Naive thymus-derived CD8-positive, alpha-beta T cell (primary cell): ENCODE data around the gene PLEKHO2. TPM values are rescaled to one million over a fixed set of nuclear protein-coding genes. Genes with fewer than 3 reads are reported as not detected.
"Not testable (repeated sequence)": the region's sequence is repeated elsewhere in the genome, so short reads cannot be mapped to it uniquely, and the experiment has no call there.

ENCODE experiments used
- ATAC-seq, 2 donors: fragments of 150-1000 bp; cut with Tn5 transposase in 1 of 2; sonication (Bioruptor Pico), chemical (Tn5 transposase) in 1 of 2; 1 replicate in 1 of 2; 2 replicates in 1 of 2; pipeline ENCODE4 v1.10.0; 2021; ENCODE audit warnings: mild to moderate bottlenecking in 2 of 2, moderate library complexity in 2 of 2
- POLR2A ChIA-PET: fragments of 350-600 bp; sonication (Branson Sonifier 250); formaldehyde crosslinking; loops from one replicate; lab custom pipeline; 2021; ENCODE audit warnings: antibody characterized with exemption; lab: Charles Lee
- DNase-seq, 10 donors: peaks; one replicate each; pipeline versions ENCODE4 v3.0.0 to v3.0.0-alpha.2; 2020 to 2022
- H3K27ac Mint-ChIP-seq, 10 donors: one replicate each; pipeline ENCODE4 v1.8.0; 2020 to 2022; ENCODE audit warnings: mild to moderate bottlenecking in 10 of 10, mixed read lengths in 10 of 10, moderate library complexity in 4 of 10, inconsistent platforms in 1 of 10
- H3K27me3 Mint-ChIP-seq, 5 donors: one replicate each; pipeline ENCODE4 v1.8.0; 2021 to 2022; ENCODE audit warnings: mixed read lengths in 5 of 5
- H3K36me3 Mint-ChIP-seq, 3 donors: one replicate each; pipeline ENCODE4 v1.8.0; 2020 to 2022; ENCODE audit warnings: mixed read lengths in 3 of 3, mild to moderate bottlenecking in 2 of 3, inconsistent platforms in 1 of 3
- H3K4me1 Mint-ChIP-seq, 4 donors: one replicate each; pipeline ENCODE4 v1.8.0; 2021 to 2022; ENCODE audit warnings: mixed read lengths in 4 of 4
- H3K4me3 Mint-ChIP-seq, 10 donors: one replicate each; pipeline ENCODE4 v1.8.0; 2020 to 2022; ENCODE audit warnings: mild to moderate bottlenecking in 10 of 10, mixed read lengths in 10 of 10, moderate library complexity in 6 of 10, inconsistent platforms in 1 of 10
- H3K9me3 Mint-ChIP-seq, 9 donors: one replicate each; pipeline ENCODE4 v1.8.0; 2020 to 2022; ENCODE audit warnings: mixed read lengths in 9 of 9, mild to moderate bottlenecking in 3 of 9, inconsistent platforms in 1 of 9, moderate library complexity in 1 of 9
- polyA plus RNA-seq, 3 donors: library from polyadenylated mRNA; unstranded; fragments of 300-500 nt; fragmentation: Illumina TruSeq; gene quantifications; one replicate each; pipeline ENCODE4 v1.2.3, GENCODE V29; 2021
- total RNA-seq, 8 experiments: library from RNA in 2 of 8; stranded (reverse) in 2 of 8; gene quantifications; one replicate each; pipeline ENCODE4 v1.2.3 and lab custom pipeline; 2021 to 2026

PLEKHO2 gene
- total RNA-seq (1 to 10 TPM; 8.6 TPM), polyA plus RNA-seq (10 to 100 TPM in 2 of 3 donors, 1 to 10 TPM in 1; 8.9 to 19.3 (median 12.0) TPM), total RNA-seq (lab: John Stamatoyannopoulos, UW) (10.7 to 27.8 (median 15.1) reads per million in 6 experiments)

DNA sequence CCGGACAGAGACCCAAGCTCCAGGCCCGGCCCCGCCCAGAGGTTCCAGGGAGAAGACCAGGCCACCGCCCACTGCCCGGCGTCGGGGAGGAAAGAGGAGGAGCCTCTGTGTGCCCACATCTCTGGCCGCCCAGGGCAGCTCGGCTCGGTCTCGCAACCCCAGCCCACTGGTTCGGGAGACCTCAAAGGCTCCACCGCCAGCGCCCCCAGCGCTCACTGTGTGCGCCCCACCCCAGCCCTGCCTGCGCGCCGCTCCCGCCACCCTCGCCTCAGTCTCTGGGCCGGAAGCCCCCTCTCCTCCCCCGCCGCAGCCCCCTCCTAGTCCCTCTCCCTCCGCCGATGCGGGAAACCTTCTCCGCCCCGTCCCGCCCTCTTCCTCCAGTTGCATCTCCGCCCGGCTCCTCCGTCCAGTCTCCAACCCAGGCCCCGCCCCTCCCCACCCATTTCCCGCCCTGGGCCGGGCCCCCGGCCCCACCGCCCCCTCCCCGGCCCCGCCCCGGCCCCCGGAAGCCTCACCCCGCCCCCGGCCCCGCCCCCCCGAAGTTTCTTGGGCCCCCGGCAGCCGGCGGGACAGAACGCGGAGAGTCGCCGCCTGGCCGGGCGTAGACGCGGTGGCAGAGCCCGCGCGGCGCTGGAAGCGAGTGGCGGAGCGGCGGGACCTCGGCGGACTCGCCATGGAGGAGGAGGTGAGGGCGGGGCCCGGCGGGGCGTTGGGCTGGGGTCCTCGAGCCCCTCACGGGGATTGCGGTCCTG lies at the start of gene PLEKHO2:
Gene PLEKHO2, plus strand, starts transcription at position 572 of the 752 bp plus-strand sequence. Its CDS starts 102 bp downstream, at position 674.
- H3K9me3 Mint-ChIP-seq, result no peaks in the 10 kb centered on the region
- ATAC-seq (peak; percentile 76 to 78), DNase-seq (peak; percentile 77 to 96 (median 82))
- no peaks in the 10 kb centered on the region for H3K36me3 Mint-ChIP-seq
- peak within 1 kb of the TSS; percentile 81 to 99 (median 93) for H3K4me3 Mint-ChIP-seq
- POLR2A ChIA-PET, result interaction anchor here (0.7 to 2.8 kb wide), 8 partner anchors 9 to 836 kb away, joined by 3 to 50 read pairs (median 4); partner anchors contain the start of gene PIF1
- H3K27ac Mint-ChIP-seq, result peak within 1 kb of the TSS; percentile 82 to 96 (median 93)
- H3K4me1 Mint-ChIP-seq, result peaks cover 52 to 87% (median 83%) of the 10 kb centered on the region in 4 donors
- no peaks in the 10 kb centered on the region for H3K27me3 Mint-ChIP-seq

DNA sequence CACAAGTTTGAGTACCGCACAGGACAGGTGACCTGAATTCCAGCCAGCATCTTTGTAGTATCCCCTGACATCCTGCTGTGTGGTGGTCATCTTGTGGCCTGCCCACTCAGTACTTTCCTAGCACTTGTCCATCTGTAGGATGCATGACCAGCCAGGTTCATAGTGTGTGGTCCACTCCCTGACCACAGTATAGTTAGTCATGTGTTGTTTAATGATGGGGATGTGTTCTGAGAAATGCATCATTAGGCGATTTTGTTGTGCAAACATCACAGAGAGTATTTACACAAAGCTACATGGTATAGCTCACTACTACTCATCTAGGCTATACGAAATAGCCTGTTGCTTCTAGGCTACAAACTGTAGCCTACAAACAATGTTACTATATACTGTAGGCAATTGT lies 49.4 kb upstream of the PLEKHO2 start:
- POLR2A ChIA-PET, result no interaction called here
- no peaks in the 10 kb centered on the region for H3K9me3 Mint-ChIP-seq
- DNase-seq (no peak), ATAC-seq (no peak)
- no peak overlapping the region for H3K27ac Mint-ChIP-seq
- no peak overlapping the region for H3K4me3 Mint-ChIP-seq
- H3K36me3 Mint-ChIP-seq, result no peaks in the 10 kb centered on the region
- no peaks in the 10 kb centered on the region for H3K4me1 Mint-ChIP-seq
- H3K27me3 Mint-ChIP-seq, result no peaks in the 10 kb centered on the region

DNA sequence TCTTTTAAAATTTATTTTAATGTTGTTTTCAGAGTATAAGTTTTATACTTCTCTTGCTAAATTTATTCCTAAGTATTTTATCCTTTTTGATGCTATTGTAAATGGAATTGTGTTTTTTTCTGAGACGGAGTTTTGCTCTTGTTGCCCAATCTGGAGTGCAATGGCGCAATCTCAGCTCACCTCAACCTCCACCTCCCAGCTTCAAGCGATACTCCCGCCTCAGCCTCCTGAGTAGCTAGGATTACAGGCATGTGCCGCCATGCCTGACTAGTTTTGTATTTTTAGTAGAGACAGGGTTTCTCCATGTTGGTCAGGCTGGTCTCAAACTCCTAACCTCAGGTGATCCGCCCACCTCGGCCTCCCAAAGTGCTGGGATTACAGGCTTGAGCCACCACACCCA lies 46.4 kb upstream of the PLEKHO2 start:
- H3K9me3 Mint-ChIP-seq, H3K36me3 Mint-ChIP-seq, POLR2A ChIA-PET, H3K4me1 Mint-ChIP-seq, H3K4me3 Mint-ChIP-seq, DNase-seq, H3K27me3 Mint-ChIP-seq, H3K27ac Mint-ChIP-seq, ATAC-seq: not testable (repeated sequence)

- DNase-seq, H3K36me3 Mint-ChIP-seq, H3K27me3 Mint-ChIP-seq, H3K4me1 Mint-ChIP-seq, H3K27ac Mint-ChIP-seq, ATAC-seq, H3K9me3 Mint-ChIP-seq, H3K4me3 Mint-ChIP-seq: not testable (repeated sequence)
- POLR2A ChIA-PET, result interaction anchor here (0.6 kb wide), 1 partner anchor 876 kb away, joined by 4 read pairs; no protein-coding TSS in a partner anchor
Observed at GRCh38 chr15:64795921-64796320, 45.8 kb upstream of the PLEKHO2 start.

- H3K4me1 Mint-ChIP-seq, H3K36me3 Mint-ChIP-seq, H3K4me3 Mint-ChIP-seq, ATAC-seq, H3K27ac Mint-ChIP-seq, DNase-seq, H3K9me3 Mint-ChIP-seq, POLR2A ChIA-PET, H3K27me3 Mint-ChIP-seq: not testable (repeated sequence)
Observed at GRCh38 chr15:64798905-64799304, 42.8 kb upstream of the PLEKHO2 start.

DNA sequence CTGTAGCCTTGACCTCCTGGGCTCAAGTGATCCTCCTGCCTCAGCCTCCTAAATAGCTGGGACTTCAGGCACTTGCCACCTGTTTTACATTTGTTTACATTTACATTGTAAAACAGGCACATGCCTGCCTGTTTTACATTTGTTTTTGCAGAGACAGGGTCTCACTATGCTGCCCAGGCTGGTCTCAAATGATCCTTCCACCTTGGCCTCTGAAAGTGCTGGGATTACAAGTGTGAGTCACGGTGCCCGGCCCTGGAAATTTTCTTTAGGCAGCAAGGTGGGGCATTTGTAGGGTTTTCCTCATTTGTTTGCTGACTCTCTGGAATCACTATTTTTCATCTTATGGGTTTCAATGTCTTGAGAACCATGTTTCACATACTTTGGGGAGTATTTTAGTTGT lies 41.2 kb upstream of the PLEKHO2 start:
- H3K4me1 Mint-ChIP-seq, result peaks cover 0 to 6% (median 0%) of the 10 kb centered on the region in 4 donors
- H3K36me3 Mint-ChIP-seq, result no peaks in the 10 kb centered on the region
- H3K27me3 Mint-ChIP-seq, result no peaks in the 10 kb centered on the region
- no peaks in the 10 kb centered on the region for H3K9me3 Mint-ChIP-seq
- ATAC-seq, result no peak
- POLR2A ChIA-PET, result no interaction called here
- DNase-seq, result no peak
- H3K4me3 Mint-ChIP-seq, result no peak overlapping the region
- H3K27ac Mint-ChIP-seq, result no peak overlapping the region

- Mint-ChIP-seq H3K27ac (no peak overlapping the region), H3K36me3 (no peaks in the 10 kb centered on the region), H3K4me3 (no peak overlapping the region), H3K4me1 (peaks cover 0 to 6% (median 0%) of the 10 kb centered on the region in 4 donors), H3K9me3 (no peaks in the 10 kb centered on the region), H3K27me3 (peaks cover 0 to 10% (median 0%) of the 10 kb centered on the region in 5 donors)
- POLR2A ChIA-PET, result no interaction called here
- ATAC-seq (no peak), DNase-seq (no peak)
Observed at GRCh38 chr15:64803526-64803925, 38.2 kb upstream of the PLEKHO2 start.

- POLR2A ChIA-PET, result interaction anchor here (0.7 kb wide), 1 partner anchor 22 kb away, joined by 3 read pairs; no protein-coding TSS in a partner anchor
- Mint-ChIP-seq H3K27me3 (peaks cover 0 to 10% (median 2%) of the 10 kb centered on the region in 5 donors), H3K4me1 (peaks cover 0 to 6% (median 0%) of the 10 kb centered on the region in 4 donors), H3K36me3 (no peaks in the 10 kb centered on the region), H3K27ac (peak overlapping the region in 1 of 10 donors; percentile 45), H3K9me3 (no peaks in the 10 kb centered on the region), H3K4me3 (no peak overlapping the region)
- no peak for ATAC-seq
- DNase-seq, result no peak
Observed at GRCh38 chr15:64804619-64805018, 37.1 kb upstream of the PLEKHO2 start.

DNA sequence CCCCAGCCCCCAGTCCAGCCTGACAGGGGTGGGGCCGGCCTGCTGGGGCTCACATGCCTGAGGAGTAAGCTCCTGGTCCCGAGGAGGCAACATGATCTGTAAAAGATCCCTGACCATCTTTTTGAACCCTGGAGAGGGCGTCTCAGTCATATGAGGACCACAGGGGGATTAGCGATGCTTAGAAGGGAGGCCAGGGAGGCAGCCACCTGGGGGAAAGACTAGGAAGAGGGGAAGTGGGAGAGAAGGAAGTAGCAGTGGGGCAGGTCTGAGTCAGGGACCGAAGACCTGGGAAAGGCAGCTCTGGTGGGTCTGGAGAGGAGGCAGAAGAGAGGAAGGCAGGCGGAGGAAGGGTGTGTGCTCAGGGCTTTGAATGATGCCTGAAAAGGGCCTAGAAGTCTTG lies 35.2 kb upstream of the PLEKHO2 start:
- Mint-ChIP-seq H3K27me3 (peaks cover 0 to 10% (median 2%) of the 10 kb centered on the region in 5 donors), H3K4me3 (no peak overlapping the region), H3K9me3 (no peaks in the 10 kb centered on the region), H3K4me1 (peaks cover 0 to 8% (median 4%) of the 10 kb centered on the region in 4 donors), H3K36me3 (no peaks in the 10 kb centered on the region), H3K27ac (peak overlapping the region in 1 of 10 donors; percentile 51)
- DNase-seq (no peak), ATAC-seq (no peak)
- POLR2A ChIA-PET, result no interaction called here

DNA sequence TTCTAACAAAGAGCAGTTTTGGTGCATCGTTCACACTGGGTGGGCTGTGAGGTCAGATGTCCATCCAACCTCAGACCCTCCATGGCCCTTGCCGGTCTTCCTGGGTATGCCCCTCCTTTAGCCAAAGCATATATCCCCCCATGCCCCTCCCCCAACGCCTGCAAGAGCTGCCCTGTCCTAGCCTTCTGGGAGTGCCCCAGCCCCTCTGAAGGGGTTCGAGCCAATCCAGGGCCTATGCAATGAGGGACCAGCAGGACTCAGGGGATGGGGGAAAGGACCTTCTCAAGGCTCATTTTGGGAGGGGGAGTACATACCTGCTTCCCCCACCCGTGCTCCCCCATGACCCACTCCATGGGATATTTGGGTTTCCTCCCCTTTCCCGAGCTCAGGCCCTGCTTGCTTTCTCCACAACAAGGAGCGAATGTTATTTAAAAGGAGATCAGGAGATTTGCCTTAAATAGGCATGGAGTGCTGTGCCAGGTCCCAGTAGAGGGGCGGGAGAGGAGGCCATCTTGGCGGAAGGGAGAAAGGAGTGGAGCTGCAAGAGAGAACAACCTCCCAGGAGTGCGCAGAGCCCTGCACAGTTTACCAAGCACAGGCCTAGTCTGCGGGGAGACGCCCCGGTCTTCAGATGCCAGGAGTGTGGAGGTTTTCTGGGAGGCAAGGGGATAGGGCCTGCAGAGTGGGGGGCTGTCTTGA lies 34.5 kb upstream of the PLEKHO2 start:
- DNase-seq, result no peak
- H3K4me1 Mint-ChIP-seq, result peaks cover 0 to 6% (median 4%) of the 10 kb centered on the region in 4 donors

DNA sequence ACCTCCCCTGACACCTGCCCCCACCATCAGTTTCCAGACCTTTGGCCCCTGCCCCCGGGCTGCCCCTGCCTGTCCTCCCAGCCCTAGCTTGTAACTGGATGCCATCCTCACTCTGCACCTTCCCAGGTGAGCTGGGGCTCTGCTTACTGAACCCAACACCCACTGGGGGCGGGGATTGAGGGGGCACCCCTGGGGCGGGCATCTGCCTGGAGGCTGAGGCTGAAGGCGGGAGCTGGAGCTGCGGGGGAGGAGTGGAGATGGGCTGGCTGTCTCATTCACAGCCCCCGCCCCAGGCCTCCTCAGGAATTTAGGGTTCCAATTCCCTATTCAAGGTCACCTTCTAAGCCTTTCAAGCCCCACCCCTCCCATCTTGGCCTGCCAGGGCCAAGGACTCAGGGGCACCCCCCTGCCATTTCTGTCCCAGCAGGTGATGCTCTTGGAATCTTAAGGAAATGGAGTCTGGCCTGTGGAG lies 33.9 kb upstream of the PLEKHO2 start:
- peaks cover 0 to 10% (median 2%) of the 10 kb centered on the region in 5 donors for H3K27me3 Mint-ChIP-seq
- POLR2A ChIA-PET, result no interaction called here

More for the DNA sequence above, 34.5 kb upstream of the PLEKHO2 start:
- POLR2A ChIA-PET, result interaction anchor here (0.8 kb wide), 1 partner anchor 86 kb away, joined by 3 read pairs; no protein-coding TSS in a partner anchor
- H3K36me3 Mint-ChIP-seq, result no peaks in the 10 kb centered on the region
- H3K4me3 Mint-ChIP-seq, result no peak overlapping the region
- no peak overlapping the region for H3K27ac Mint-ChIP-seq
- peaks cover 0 to 10% (median 2%) of the 10 kb centered on the region in 5 donors for H3K27me3 Mint-ChIP-seq
- no peaks in the 10 kb centered on the region for H3K9me3 Mint-ChIP-seq
- ATAC-seq, result no peak

DNA sequence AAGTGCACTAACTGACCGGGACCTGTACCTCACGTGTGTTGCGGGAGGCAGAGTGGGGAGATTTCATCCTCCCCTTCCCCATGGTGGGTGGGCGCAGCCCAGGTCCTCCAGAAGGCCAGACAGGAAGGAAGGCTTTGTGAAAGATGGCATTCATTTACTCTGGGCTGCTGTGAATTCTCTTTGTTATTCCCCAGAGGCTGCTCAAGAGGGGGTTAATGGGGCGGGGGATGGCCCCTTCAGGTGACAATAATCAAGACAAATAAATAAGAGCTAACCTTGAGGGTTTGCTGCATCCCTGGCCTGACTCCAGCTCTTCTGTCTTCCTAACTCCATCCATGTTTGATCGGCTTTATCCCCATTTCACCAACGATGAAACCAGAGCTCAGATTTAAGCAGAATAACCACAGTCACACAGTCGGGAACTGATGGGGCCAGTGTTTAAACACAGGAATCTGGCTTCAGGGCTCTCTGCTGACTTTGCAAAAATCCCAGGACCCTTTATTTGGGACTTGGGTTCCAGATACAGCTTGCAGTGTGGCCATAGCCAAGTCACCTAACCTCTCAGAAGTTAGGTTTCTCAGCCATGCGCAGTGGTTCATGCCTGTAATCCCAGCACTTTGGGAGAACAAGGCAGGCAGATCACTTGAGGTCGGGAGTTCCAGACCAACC lies 32.8 kb upstream of the PLEKHO2 start:
- no peaks in the 10 kb centered on the region for H3K36me3 Mint-ChIP-seq
- peaks cover 0 to 6% (median 3%) of the 10 kb centered on the region in 4 donors for H3K4me1 Mint-ChIP-seq
- DNase-seq (no peak), ATAC-seq (no peak)
- H3K4me3 Mint-ChIP-seq, result no peak overlapping the region
- POLR2A ChIA-PET, result no interaction called here
- H3K27ac Mint-ChIP-seq, result no peak overlapping the region
- peaks cover 0 to 10% (median 2%) of the 10 kb centered on the region in 5 donors for H3K27me3 Mint-ChIP-seq
- no peaks in the 10 kb centered on the region for H3K9me3 Mint-ChIP-seq

More for the DNA sequence above, 33.9 kb upstream of the PLEKHO2 start:
- DNase-seq (no peak), ATAC-seq (no peak)
- no peak overlapping the region for H3K4me3 Mint-ChIP-seq
- no peaks in the 10 kb centered on the region for H3K9me3 Mint-ChIP-seq
- peaks cover 0 to 6% (median 3%) of the 10 kb centered on the region in 4 donors for H3K4me1 Mint-ChIP-seq
- H3K36me3 Mint-ChIP-seq, result no peaks in the 10 kb centered on the region
- H3K27ac Mint-ChIP-seq, result no peak overlapping the region
